GM12878 (cell line): ENCODE data around the gene OR2C3.

Experiments used
- CTCF ChIP-seq, 3 experiments: IDR thresholded peaks in 2 of 3; conservative IDR thresholded peaks in 1 of 3; 2 replicates each; pipeline ENCODE4 v1.5.1; 2011; ENCODE audit warnings: low read depth in 3 of 3, low read length in 3 of 3, mild to moderate bottlenecking in 3 of 3, control low read depth in 2 of 3, moderate library complexity in 2 of 3, inconsistent platforms in 1 of 3, mixed read lengths in 1 of 3; ENCODE audit not compliant: control insufficient read depth in 2 of 3, insufficient read depth in 1 of 3; ENCODE audit errors: extremely low read depth in 1 of 3
- HSF1 ChIP-seq: fragments of 150-350 bp; IDR thresholded peaks from 2 replicates; pipeline ENCODE4 v1.6.1; 2014; ENCODE audit warnings: mild to moderate bottlenecking, low read depth, low read length
- JUND ChIP-seq: IDR thresholded peaks from 2 replicates; pipeline ENCODE4 v1.6.1; 2012; ENCODE audit warnings: low read depth, mild to moderate bottlenecking, low read length, improper control_type of control experiment, moderate library complexity
- SMC3 ChIP-seq: IDR thresholded peaks from 2 replicates; pipeline ENCODE4 v1.6.1; 2011; ENCODE audit warnings: low read length, improper control_type of control experiment, borderline replicate concordance
- USF1 ChIP-seq: IDR thresholded peaks from 2 replicates; pipeline ENCODE4 v1.6.1; 2011; ENCODE audit warnings: borderline replicate concordance, low read depth, mild to moderate bottlenecking, moderate library complexity, mixed read lengths, low read length; ENCODE audit not compliant: insufficient read depth; ENCODE audit errors: extremely low read length

- TF ChIP-seq SMC3 (no peak), HSF1 (no peak), CTCF (IDR thresholded peaks at IDR 0.05 in 2 of 3, conservative IDR thresholded peaks at IDR 0.05 in 1 of 3; ENCODE audit: control insufficient read depth in 2 of 3, extremely low read depth in 1 of 3, insufficient read depth in 1 of 3, low read depth in 3 of 3, low read length in 3 of 3) (no peak), JUND (no peak), USF1 (no peak)
Measured at GRCh38 chr1:247562198-247562597, 26.0 kb upstream of the OR2C3 start.
